CD4-positive, alpha-beta T cell treated with Interferon gamma for 1 hour (primary cell): Measurements from ENCODE around the gene KIRREL1.
A peak's percentile ranks its signal among the peaks of the same experiment; 100 is the strongest.

ENCODE experiments used
- DNase-seq: peaks from one replicate; pipeline ENCODE4 v3.0.0-alpha.2; 2020

Gene KIRREL1

GRCh38 chr1:157993147-157993917 is at the start of gene KIRREL1:
TSS of gene KIRREL1 (plus strand) at chr1:157993645. CDS start at chr1:157993677, 32 bp downstream.
- DNase-seq, result no peak

GRCh38 chr1:157944663-157945280 is 48.7 kb upstream of the KIRREL1 start:
- no peak for DNase-seq

- DNase-seq, result peak; percentile 12
Measured at GRCh38 chr1:157948312-157949073, 45.0 kb upstream of the KIRREL1 start.

DNA sequence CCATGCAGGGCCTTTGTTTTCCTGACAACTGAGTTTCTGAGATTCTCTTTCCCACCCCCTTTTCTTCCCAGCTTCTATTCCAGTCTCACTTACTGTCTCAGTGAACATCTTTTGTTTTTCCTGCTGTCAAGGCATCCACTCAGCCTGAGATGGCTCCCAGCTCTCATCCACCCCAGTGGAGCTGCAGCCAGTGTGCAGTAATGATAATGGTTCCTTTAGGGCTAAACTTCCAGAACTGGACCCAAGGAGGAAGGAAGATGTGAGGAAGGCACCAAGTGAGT is 44.4 kb upstream of the KIRREL1 start:
- DNase-seq, result no peak

- no peak for DNase-seq
Measured at GRCh38 chr1:157951230-157951629, 42.2 kb upstream of the KIRREL1 start.

DNA sequence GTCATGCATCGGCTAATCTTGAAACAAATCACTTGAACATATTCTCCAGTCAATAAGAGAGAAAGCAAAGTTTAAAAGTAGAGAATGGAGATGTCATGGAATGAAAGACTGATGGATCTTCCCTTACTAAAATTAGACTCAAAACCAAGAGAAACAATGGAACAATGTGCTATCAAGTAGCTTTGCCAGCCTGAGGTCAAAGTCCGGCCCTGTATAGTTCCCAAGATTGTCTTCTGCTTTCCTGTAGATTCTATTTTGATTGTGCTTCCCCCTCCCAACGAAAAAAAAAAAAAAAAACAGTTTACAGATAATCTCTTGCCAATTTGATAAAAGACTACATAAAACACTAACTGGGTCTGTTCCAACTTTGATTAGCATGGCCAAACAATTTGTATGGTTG is 40.8 kb upstream of the KIRREL1 start:
- no peak for DNase-seq

DNA sequence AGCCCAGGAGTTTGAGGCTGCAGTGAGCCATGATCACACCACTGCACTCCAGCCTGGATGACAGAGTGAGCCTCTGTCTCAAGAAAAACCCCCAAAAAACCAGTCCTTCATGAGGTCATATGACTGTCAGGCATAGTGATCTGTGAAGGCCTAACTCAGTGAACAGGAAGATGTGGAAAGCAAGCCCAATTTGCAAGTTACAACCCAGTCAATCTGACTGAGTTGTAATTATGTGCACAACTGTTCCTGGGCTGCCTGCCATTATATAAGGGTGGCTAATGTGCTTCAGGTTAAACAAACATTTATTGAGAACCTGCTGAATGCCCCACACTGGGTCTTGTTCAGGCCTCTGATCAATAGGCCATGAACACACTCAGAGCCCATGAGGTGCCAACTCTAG is 38.2 kb upstream of the KIRREL1 start:
- no peak for DNase-seq

GRCh38 chr1:157955857-157956256 is 37.6 kb upstream of the KIRREL1 start:
- no peak for DNase-seq

DNA sequence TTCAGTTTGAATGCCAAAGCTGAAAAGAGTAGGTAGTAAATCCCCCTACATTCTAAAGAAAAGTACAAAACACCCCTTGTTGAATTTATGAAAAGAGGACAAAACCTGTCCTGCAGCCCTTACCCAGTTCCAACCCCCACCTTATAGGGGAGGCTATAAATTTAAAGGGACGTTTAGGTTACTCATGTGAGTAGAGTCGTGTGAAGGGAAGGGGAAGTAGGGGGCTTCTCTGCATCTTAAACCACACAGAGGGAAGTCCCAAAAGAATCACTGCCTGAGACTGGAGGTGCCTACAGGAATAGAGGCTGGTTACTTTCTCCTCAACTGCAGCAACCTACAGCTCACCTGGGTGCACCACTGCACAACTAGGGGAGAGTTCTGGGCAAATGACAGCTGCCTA is 36.7 kb upstream of the KIRREL1 start:
- no peak for DNase-seq

- no peak for DNase-seq
Measured at GRCh38 chr1:157958263-157958662, 35.2 kb upstream of the KIRREL1 start.

DNA sequence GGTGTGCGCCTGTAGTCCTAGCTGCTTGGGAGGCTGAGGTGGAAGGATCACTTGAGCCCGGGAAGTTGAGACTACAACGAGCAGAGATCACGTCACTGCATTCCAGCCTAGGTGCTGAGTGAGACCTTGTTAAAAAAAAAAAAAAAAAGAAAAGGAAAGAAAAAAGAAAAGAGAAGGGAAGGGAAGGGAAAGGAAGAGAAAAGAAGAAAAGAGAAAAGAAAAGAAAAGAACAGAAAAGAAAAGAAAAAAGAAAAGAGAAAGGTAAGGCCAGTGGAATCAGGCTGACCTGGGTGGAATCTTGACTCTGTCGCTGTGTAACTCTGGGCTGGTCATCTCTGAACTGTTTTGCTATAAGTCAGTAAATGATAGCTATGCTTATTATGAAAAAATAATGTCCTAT is 33.7 kb upstream of the KIRREL1 start:
- DNase-seq, result no peak

DNA sequence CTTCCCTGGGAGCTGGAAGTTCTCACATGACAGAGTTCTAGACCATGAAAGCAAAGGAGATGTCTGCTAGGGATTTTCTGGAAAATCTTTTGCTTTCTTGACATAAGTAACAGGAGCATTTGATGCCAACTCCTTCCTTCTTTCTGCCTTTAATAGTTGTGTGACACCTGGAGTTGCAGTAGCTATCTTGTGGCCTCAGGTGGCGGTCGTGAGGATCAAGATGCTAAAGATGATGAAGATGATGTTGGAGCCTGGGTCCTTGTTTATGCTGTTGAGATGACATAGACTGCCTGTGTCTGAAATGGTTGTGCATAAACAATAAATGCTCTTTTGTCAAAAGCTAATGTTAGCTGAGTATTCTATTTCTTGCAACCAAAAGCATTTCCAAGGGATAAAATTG is 32.7 kb upstream of the KIRREL1 start:
- DNase-seq, result no peak

DNA sequence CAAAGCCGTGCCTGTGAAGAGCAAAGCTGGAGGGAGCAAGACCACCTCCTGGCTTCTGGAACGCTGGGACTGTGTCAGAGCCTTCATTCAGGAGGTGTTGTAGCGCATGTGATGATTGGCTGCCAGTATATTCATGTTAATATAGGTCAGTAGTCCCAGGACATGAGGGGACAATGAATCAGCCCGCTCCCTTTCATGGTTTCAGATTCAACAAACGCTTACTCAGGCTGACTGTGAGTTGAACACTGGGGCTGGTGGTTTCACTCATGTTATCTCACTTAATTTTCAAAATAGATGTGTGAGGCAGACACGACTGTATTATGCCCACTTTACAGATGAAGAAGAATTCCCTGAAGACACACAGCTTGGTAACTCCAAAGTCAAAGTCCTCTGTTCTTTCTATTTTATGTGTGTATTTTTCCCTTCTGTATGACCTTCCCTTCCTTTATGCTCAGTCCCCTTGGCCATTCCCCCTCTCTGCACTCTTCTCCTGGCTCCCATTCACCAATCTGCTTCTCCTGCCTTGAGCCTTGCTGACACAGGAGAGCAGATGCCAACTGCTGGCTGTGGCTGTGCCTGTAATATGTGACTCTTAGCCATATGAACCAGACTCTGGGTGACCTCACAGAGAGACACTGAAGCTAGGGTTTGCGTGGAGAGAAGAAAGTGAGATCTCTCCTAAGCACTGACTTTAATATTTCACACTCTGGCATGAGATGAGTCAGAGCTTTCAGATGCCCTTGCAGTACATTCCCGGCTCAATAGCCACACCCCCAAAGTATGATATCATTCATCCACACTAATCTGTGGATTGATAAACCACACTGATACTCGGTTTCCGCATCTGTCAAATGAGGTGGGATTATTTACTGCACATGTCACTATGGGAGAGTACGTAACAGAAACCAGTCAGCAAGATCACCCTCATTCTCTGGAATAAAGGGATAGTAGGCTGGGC is 31.4 kb upstream of the KIRREL1 start:
- no peak for DNase-seq

DNA sequence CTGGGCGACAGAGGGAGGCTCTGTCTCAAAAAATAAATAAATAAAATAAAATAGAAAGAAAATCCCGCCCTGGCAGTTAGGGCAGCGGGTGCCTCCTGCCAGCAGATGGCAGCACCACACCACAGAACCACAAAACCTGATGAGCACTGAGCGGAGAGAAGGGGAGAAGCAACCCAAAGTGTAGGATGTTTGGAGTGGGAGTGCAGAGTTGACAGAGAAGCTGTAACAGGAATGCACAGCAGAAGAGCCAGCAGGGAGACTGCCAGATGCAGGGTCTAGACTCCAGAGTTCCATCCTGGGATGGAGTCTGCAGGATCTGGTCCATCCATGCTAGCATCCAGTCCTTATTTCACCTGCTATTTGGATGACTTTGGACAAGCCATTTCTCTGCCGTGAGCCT is 29.7 kb upstream of the KIRREL1 start:
- DNase-seq, result peak; percentile 42

DNA sequence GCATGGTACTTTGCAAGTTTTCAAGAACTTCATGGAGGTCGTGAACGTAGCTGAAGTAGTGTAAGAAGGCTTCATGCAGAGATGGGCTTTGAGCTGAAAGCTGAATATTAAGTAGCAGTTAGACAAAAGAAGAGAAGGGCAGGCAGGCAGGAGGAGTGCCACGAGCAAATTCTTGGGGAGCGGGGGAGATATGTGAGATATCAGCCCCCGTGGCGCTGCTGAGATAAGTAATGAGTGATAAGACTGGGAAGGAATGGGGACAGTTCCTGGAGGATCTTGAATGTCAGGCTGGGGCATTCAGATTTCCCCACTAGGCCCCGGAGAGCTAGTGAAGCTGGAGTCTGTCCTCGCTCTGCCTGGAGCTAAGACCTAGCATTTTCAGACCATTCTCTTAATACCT is 27.9 kb upstream of the KIRREL1 start:
- DNase-seq, result no peak

DNA sequence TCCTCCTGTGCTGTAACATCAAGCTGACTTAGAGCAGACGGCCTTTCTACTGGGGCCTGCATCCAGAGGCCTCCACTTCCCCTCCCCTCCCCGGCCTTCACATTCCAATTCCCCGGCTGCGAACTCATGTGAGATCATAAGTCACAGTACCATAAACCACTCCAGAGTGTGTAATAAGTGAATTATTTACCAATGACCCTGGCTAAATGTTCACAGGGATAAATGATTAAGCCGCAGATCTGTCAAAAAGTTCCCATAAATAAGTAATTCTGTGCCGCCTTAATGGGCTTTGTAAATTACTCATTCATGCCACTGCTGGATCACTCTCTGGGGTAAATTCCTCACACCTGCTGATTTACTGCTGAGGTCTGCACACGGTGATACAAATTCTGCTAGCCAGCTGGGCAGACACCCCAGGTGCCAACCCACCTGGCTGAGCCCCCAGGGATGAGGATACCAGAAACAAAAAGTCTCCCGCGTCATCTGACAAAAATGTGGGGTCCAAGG is 27.4 kb upstream of the KIRREL1 start:
- no peak for DNase-seq

GRCh38 chr1:157967205-157967604 is 26.2 kb upstream of the KIRREL1 start:
- no peak for DNase-seq

DNA sequence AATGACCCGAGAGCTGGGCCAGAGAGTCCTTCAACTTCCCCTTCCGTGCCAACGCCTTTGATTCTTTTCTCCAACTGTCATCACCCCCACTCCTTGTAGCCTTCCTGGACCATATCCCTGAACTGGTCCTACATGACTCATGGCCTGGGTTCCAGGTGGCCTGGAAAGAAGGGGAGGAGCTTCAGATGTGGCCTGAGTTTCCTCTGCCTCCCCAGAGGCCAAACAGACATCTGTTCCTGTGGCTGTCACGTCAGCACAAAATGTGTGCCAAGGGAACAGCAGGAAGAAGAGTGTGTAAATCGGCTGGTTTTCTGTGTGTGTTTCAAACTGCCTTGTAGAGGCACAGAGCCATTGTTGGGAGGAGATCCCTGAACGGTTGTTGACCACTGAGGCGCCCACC is 24.9 kb upstream of the KIRREL1 start:
- DNase-seq, result no peak

- no peak for DNase-seq
Measured at GRCh38 chr1:157968946-157969345, 24.5 kb upstream of the KIRREL1 start.

DNA sequence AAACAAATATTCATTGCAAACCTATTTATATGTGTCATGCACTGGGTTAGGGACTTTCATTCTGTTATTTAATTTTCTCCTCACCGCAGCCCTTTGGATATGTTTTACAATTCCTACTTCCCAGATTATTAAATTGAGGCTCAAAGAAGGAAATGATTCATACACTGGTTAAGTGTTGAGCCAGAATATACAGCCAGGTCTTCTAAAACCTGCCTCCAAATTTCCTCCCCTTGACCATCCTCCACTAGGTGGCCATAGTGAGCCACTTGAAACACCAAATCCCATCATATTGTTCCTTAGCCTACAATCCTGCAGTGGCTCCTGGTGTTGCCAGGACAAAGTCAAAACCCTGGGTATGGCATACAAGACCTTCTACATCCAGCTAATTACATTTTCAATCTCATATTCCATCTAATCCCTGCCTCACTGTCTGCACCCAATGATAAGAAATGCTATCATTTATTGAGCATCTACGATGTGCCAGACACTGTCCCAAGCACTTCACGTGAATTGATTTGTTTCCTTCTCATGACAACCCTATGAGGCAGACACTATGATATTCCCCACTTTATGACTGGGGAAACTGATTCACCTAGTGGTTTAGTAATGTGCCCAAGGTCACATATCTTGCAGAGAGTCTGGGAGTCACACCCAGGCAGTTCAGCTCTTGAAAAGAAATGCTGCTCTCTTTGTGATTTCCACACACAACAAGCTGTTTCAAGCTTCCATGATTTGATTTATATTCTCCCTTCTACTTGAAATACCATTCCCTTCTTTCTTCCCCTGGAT is 23.6 kb upstream of the KIRREL1 start:
- no peak for DNase-seq

DNA sequence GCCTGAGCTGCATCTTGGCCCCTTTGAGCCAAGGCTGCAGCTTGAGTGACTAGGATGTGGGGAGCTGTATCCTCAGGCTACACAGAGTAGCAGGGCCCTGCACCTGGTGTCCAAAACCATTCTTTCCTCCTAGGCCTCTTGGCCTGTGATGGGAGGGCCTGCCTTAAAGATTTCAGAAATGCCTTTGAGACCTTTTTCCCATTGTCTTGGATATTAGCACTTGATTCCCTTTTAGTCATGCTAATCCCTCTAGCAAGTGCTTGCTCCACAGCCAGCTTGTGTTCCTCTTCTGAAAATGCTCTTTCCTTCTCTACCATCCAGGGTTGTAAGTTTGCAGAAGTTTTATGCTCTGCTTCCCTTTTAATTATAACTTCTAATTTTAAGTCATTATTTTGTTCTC is 21.7 kb upstream of the KIRREL1 start:
- no peak for DNase-seq
